CD14-positive monocyte (primary cell): ENCODE data around the gene DOCK8. TPM values are rescaled to one million over a fixed set of nuclear protein-coding genes. Genes with fewer than 3 reads are reported as not detected.

ENCODE experiments used
- DNase-seq, 3 donors: peaks; one replicate each; pipeline ENCODE4 v3.0.0-alpha.2; 2011 to 2022
- H2AFZ ChIP-seq: 2 replicates; pipeline ENCODE4 v1.6.0; 2012; ENCODE audit warnings: mild to moderate bottlenecking, low read depth, low read length, inconsistent platforms; ENCODE audit not compliant: insufficient read depth, poor library complexity, severe bottlenecking
- H3K27ac ChIP-seq, 2 donors: 1 replicate in 1 of 2; 2 replicates in 1 of 2; pipeline ENCODE4 v1.5.1; 2012 to 2013; ENCODE audit warnings: low read length in 2 of 2, control low read depth in 1 of 2, inconsistent platforms in 1 of 2, low read depth in 1 of 2, mild to moderate bottlenecking in 1 of 2
- H3K27me3 ChIP-seq, 2 donors: one replicate each; pipeline versions ENCODE4 v1.6.0 to v1.6.1; 2011 to 2013; ENCODE audit warnings: low read length in 2 of 2; ENCODE audit not compliant: control insufficient read depth in 2 of 2, insufficient read depth in 2 of 2
- H3K36me3 ChIP-seq, 2 donors: replicated peaks in 1 of 2; 1 replicate in 1 of 2; 2 replicates in 1 of 2; pipeline versions ENCODE4 v1.5.1 to v1.6.1; 2012 to 2013; ENCODE audit warnings: low read length in 2 of 2, control low read depth in 1 of 2, inconsistent platforms in 1 of 2, mild to moderate bottlenecking in 1 of 2; ENCODE audit not compliant: insufficient read depth in 2 of 2, control insufficient read depth in 1 of 2
- H3K4me1 ChIP-seq, 2 donors: 1 replicate in 1 of 2; 2 replicates in 1 of 2; pipeline versions ENCODE4 v1.5.1 to v1.6.1; 2012 to 2013; ENCODE audit warnings: low read length in 2 of 2, control low read depth in 1 of 2, inconsistent platforms in 1 of 2, mild to moderate bottlenecking in 1 of 2, moderate library complexity in 1 of 2; ENCODE audit not compliant: insufficient read depth in 2 of 2, control insufficient read depth in 1 of 2
- H3K4me2 ChIP-seq: replicated peaks from 2 replicates; pipeline ENCODE3; 2012; ENCODE audit warnings: low read length, moderate library complexity, mild to moderate bottlenecking; ENCODE audit not compliant: poor library complexity, severe bottlenecking; ENCODE audit errors: extremely low read depth
- H3K4me3 ChIP-seq, 3 experiments: fragments of 200-600 bp in 1 of 3; sonication (generic) in 1 of 3; replicated peaks in 1 of 3; 1 replicate in 2 of 3; 2 replicates in 1 of 3; pipeline ENCODE4 v1.5.1; 2011 to 2013; ENCODE audit warnings: low read length in 3 of 3, mild to moderate bottlenecking in 3 of 3, control low read depth in 2 of 3, low read depth in 2 of 3, inconsistent platforms in 1 of 3, moderate library complexity in 1 of 3
- H3K79me2 ChIP-seq: 2 replicates; pipeline ENCODE4 v1.6.0; 2012; ENCODE audit warnings: mild to moderate bottlenecking, control low read depth, inconsistent platforms, low read length, moderate library complexity; ENCODE audit not compliant: insufficient read depth
- H3K9ac ChIP-seq: 2 replicates; pipeline ENCODE4 v1.6.0; 2017; ENCODE audit warnings: low read length, mild to moderate bottlenecking; ENCODE audit not compliant: insufficient read depth, poor library complexity, severe bottlenecking
- H3K9me3 ChIP-seq, 2 donors: replicated peaks in 1 of 2; 1 replicate in 1 of 2; 2 replicates in 1 of 2; pipeline versions ENCODE4 v1.5.1 to v1.6.1; 2012 to 2013; ENCODE audit warnings: low read length in 2 of 2, control low read depth in 1 of 2; ENCODE audit not compliant: control insufficient read depth in 1 of 2, insufficient read depth in 1 of 2
- H4K20me1 ChIP-seq: 2 replicates; pipeline ENCODE4 v1.6.0; 2012; ENCODE audit warnings: mild to moderate bottlenecking, low read length, control low read depth, moderate library complexity; ENCODE audit not compliant: insufficient read depth
- H3K27ac Mint-ChIP-seq, 7 donors: one replicate each; pipeline ENCODE4 v1.8.0; 2020; ENCODE audit warnings: mild to moderate bottlenecking in 7 of 7, mixed read lengths in 7 of 7, moderate library complexity in 6 of 7, inconsistent platforms in 2 of 7
- H3K27me3 Mint-ChIP-seq, 3 donors: one replicate each; pipeline ENCODE4 v1.8.0; 2021 to 2022; ENCODE audit warnings: low read depth in 3 of 3, mild to moderate bottlenecking in 3 of 3, mixed read lengths in 3 of 3, moderate library complexity in 3 of 3, inconsistent platforms in 1 of 3
- H3K36me3 Mint-ChIP-seq, 2 donors: one replicate each; pipeline ENCODE4 v1.8.0; 2020; ENCODE audit warnings: mixed read lengths in 2 of 2, inconsistent platforms in 1 of 2, mild to moderate bottlenecking in 1 of 2
- H3K4me1 Mint-ChIP-seq: one replicate; pipeline ENCODE4 v1.8.0; 2020; ENCODE audit warnings: mild to moderate bottlenecking, mixed read lengths
- H3K4me3 Mint-ChIP-seq, 2 donors: one replicate each; pipeline ENCODE4 v1.8.0; 2020; ENCODE audit warnings: mild to moderate bottlenecking in 2 of 2, mixed read lengths in 2 of 2, moderate library complexity in 1 of 2
- H3K9me3 Mint-ChIP-seq, 7 donors: one replicate each; pipeline ENCODE4 v1.8.0; 2020 to 2022; ENCODE audit warnings: mixed read lengths in 7 of 7, mild to moderate bottlenecking in 6 of 7, moderate library complexity in 6 of 7, inconsistent platforms in 2 of 7
- CTCF ChIP-seq: fragments of 200-600 bp; IDR thresholded peaks from one replicate; pipeline ENCODE4 v1.8.0; 2022; ENCODE audit warnings: antibody characterized with exemption, mild to moderate bottlenecking
- WGBS: methylation state at CpG from one replicate; pipeline ENCODE4 v1.1.5; 2013; ENCODE audit warnings: missing lambda C conversion rate; ENCODE audit not compliant: insufficient coverage; 5-methylcytosine and 5-hydroxymethylcytosine counted together
- intact Hi-C, 2 donors: fragments of 100-400 bp; cut with micrococcal nuclease; formaldehyde crosslinking; loops; one replicate each; pipeline versions ENCODE4 v1.15.0 to v1.15.1; 2023
- polyA plus RNA-seq, 3 donors: library from polyadenylated mRNA; depleted of rRNA in 1 of 3; unstranded in 2 of 3; stranded (reverse) in 1 of 3; fragments of 300-500 nt in 2 of 3; fragments of >200 nt in 1 of 3; fragmentation: Illumina TruSeq in 2 of 3; gene quantifications; 1 replicate in 2 of 3; 2 replicates in 1 of 3; pipeline ENCODE4 v1.2.3, GENCODE V29; 2012 to 2021

Gene DOCK8
- polyA plus RNA-seq, 3 donors: 46.8 to 100 (median 95.4) TPM

GRCh38 chr9:264231-264630 is 49.6 kb downstream of the DOCK8 start:
- H3K27me3 Mint-ChIP-seq: no peaks in the 10 kb centered on the region
- peaks cover 59% of the 10 kb centered on the region for H3K4me1 Mint-ChIP-seq
- Histone ChIP-seq H3K4me1 (peaks cover 37 to 50% of the 10 kb centered on the region in 2 donors), H3K4me2 (no peak overlapping the region), H3K36me3 (peaks cover 3 to 42% of the 10 kb centered on the region in 2 donors), H4K20me1 (peaks cover 67% of the 10 kb centered on the region), H2AFZ (no peak overlapping the region), H3K79me2 (peaks cover 100% of the 10 kb centered on the region), H3K27me3 (no peaks in the 10 kb centered on the region), H3K27ac (peak overlapping the region in 1 of 2 donors; percentile 43), H3K9ac (no peak overlapping the region), H3K9me3 (no peaks in the 10 kb centered on the region), H3K4me3 (no peak overlapping the region)
- peaks cover 22 to 27% of the 10 kb centered on the region in 2 donors for H3K36me3 Mint-ChIP-seq
- H3K4me3 Mint-ChIP-seq: no peak overlapping the region
- H3K27ac Mint-ChIP-seq: peak overlapping the region in 5 of 7 donors; percentile 11 to 68 (median 53)
- no peak for DNase-seq
- no peak for TF ChIP-seq CTCF
- H3K9me3 Mint-ChIP-seq: no peaks in the 10 kb centered on the region
- WGBS: no CpG with 5 or more reads among the region's 2 CpGs
- intact Hi-C loops: no loop called here

- Histone ChIP-seq H2AFZ (no peak overlapping the region), H3K27ac (peak overlapping the region in 1 of 2 donors; percentile 68), H3K9ac (no peak overlapping the region), H3K4me1 (peaks cover 40 to 50% of the 10 kb centered on the region in 2 donors), H3K36me3 (peaks cover 2 to 31% of the 10 kb centered on the region in 2 donors), H4K20me1 (peaks cover 56% of the 10 kb centered on the region), H3K9me3 (no peaks in the 10 kb centered on the region), H3K27me3 (no peaks in the 10 kb centered on the region), H3K4me2 (no peak overlapping the region), H3K79me2 (peaks cover 100% of the 10 kb centered on the region), H3K4me3 (no peak overlapping the region)
- 93% methylated on average over 2 of the region's 7 CpGs for WGBS
- peaks cover 60% of the 10 kb centered on the region for H3K4me1 Mint-ChIP-seq
- DNase-seq: no peak
- no peak for TF ChIP-seq CTCF
- H3K36me3 Mint-ChIP-seq: peaks cover 16 to 22% of the 10 kb centered on the region in 2 donors
- intact Hi-C loops: no loop called here
- no peak overlapping the region for H3K4me3 Mint-ChIP-seq
- H3K9me3 Mint-ChIP-seq: peaks cover 0 to 5% (median 3%) of the 10 kb centered on the region in 7 donors
- H3K27me3 Mint-ChIP-seq: peaks cover 0 to 2% (median 0%) of the 10 kb centered on the region in 3 donors
- H3K27ac Mint-ChIP-seq: peak overlapping the region in 4 of 7 donors; percentile 33 to 79 (median 55)
Measured at GRCh38 chr9:265209-265870, 50.7 kb downstream of the DOCK8 start.
